Measurements from ENCODE around the gene ANKRD34A.

ANKRD34A gene

GRCh38 chr1:145991735-145992412 lies 27.5 kb upstream of the ANKRD34A start:
- no peak for DNase-seq (ENCODE audit: low read depth in 4 of 4, low spot score in 1 of 4)

GRCh38 chr1:145990249-145990855 lies 26.0 kb upstream of the ANKRD34A start:
- no peak for DNase-seq (ENCODE audit: low read depth in 4 of 4, low spot score in 1 of 4)

GRCh38 chr1:145988773-145989172 lies 24.4 kb upstream of the ANKRD34A start:
- no peak for DNase-seq (ENCODE audit: low read depth in 4 of 4, low spot score in 1 of 4)

- DNase-seq (ENCODE audit: low read depth in 4 of 4, low spot score in 1 of 4), result no peak
These were observed 23.6 kb upstream of the ANKRD34A start for GRCh38 chr1:145987926-145988325.

GRCh38 chr1:145986551-145986950 lies 22.2 kb upstream of the ANKRD34A start:
- no peak for DNase-seq (ENCODE audit: low read depth in 4 of 4, low spot score in 1 of 4)

GRCh38 chr1:145985502-145986439 lies 21.4 kb upstream of the ANKRD34A start:
- DNase-seq (ENCODE audit: low read depth in 4 of 4, low spot score in 1 of 4), result no peak

- no peak for DNase-seq (ENCODE audit: low read depth in 4 of 4, low spot score in 1 of 4)
These were observed 20.7 kb upstream of the ANKRD34A start for GRCh38 chr1:145985129-145985501.

GRCh38 chr1:145983960-145984830 lies 19.8 kb upstream of the ANKRD34A start:
- DNase-seq (ENCODE audit: low read depth in 4 of 4, low spot score in 1 of 4), result no peak

GRCh38 chr1:145983206-145983675 lies 18.9 kb upstream of the ANKRD34A start:
- no peak for DNase-seq (ENCODE audit: low read depth in 4 of 4, low spot score in 1 of 4)

GRCh38 chr1:145982010-145982723 lies 17.8 kb upstream of the ANKRD34A start:
- no peak for DNase-seq (ENCODE audit: low read depth in 4 of 4, low spot score in 1 of 4)

GRCh38 chr1:145980457-145980994 lies 16.2 kb upstream of the ANKRD34A start:
- DNase-seq (ENCODE audit: low read depth in 4 of 4, low spot score in 1 of 4), result no peak

- DNase-seq (ENCODE audit: low read depth in 4 of 4, low spot score in 1 of 4), result no peak
These were observed 15.5 kb upstream of the ANKRD34A start for GRCh38 chr1:145979746-145980456.

- DNase-seq (ENCODE audit: low read depth in 4 of 4, low spot score in 1 of 4), result peak in 3 of 4 experiments; percentile 47 to 72 (median 61)
These were observed 14.7 kb upstream of the ANKRD34A start for GRCh38 chr1:145978854-145979745.

- no peak for DNase-seq (ENCODE audit: low read depth in 4 of 4, low spot score in 1 of 4)
These were observed 14.1 kb upstream of the ANKRD34A start for GRCh38 chr1:145978471-145978853.

GRCh38 chr1:145977486-145978470 lies 13.4 kb upstream of the ANKRD34A start:
- peak in 1 of 4 experiments; percentile 48 for DNase-seq (ENCODE audit: low read depth in 4 of 4, low spot score in 1 of 4)

GRCh38 chr1:145977016-145977415 lies 12.6 kb upstream of the ANKRD34A start:
- DNase-seq (ENCODE audit: low read depth in 4 of 4, low spot score in 1 of 4), result no peak

- no peak for DNase-seq (ENCODE audit: low read depth in 4 of 4, low spot score in 1 of 4)
These were observed 10.8 kb upstream of the ANKRD34A start for GRCh38 chr1:145975216-145975615.

Data from stimulated activated CD4-positive, alpha-beta T cell treated with anti-CD3 and anti-CD28 coated beads, Interleukin-1b, Interleukin-23, amount 100 ng/mL, for 24 hours (primary cell).